Prostate gland (tissue), 2 donors: ENCODE measurements around the gene BRINP1.

Experiments used
- POLR2AphosphoS5 ChIP-seq: sonication (generic); formaldehyde crosslinking; IDR thresholded peaks from one replicate; pipeline ENCODE4 v1.6.1; 2017; ENCODE audit warnings: antibody characterized with exemption
- TF ChIP-seq, protein P1 (sequence below), 4 experiments: fragments of 200-600 bp in 2 of 4; fragments of 450-650 bp in 2 of 4; sonication (generic) in 2 of 4; IDR thresholded peaks; 1 replicate in 3 of 4; 2 replicates in 1 of 4; pipeline ENCODE4 v1.5.1; 2016 to 2019; ENCODE audit warnings: antibody characterized with exemption in 4 of 4, mild to moderate bottlenecking in 2 of 4, moderate library complexity in 2 of 4

DNA sequence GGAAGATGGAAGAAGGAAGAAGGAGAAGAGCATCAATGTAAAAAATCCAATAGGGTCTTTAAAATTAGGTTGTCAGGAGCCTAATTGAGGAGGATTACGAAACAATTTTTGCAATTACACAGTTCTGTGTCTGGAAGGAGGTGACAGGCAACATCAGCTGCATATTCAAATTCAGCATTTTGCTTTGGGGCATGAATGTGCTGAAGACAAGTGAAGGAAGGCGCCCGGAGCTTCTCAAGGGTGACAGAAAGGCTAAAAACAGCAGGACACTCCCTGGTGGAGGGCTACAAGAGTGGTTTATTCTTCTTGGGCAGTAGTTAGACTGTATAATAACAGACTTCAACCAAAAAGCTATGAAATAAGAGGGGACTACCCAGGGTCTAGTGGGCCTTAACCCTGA, 188.3 kb downstream of the BRINP1 start:
- TF ChIP-seq, protein P1, sequence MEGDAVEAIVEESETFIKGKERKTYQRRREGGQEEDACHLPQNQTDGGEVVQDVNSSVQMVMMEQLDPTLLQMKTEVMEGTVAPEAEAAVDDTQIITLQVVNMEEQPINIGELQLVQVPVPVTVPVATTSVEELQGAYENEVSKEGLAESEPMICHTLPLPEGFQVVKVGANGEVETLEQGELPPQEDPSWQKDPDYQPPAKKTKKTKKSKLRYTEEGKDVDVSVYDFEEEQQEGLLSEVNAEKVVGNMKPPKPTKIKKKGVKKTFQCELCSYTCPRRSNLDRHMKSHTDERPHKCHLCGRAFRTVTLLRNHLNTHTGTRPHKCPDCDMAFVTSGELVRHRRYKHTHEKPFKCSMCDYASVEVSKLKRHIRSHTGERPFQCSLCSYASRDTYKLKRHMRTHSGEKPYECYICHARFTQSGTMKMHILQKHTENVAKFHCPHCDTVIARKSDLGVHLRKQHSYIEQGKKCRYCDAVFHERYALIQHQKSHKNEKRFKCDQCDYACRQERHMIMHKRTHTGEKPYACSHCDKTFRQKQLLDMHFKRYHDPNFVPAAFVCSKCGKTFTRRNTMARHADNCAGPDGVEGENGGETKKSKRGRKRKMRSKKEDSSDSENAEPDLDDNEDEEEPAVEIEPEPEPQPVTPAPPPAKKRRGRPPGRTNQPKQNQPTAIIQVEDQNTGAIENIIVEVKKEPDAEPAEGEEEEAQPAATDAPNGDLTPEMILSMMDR (IDR thresholded peaks at IDR 0.05), result no peak
- TF ChIP-seq POLR2AphosphoS5, result no peak
